GM18868 (cell line): ENCODE measurements around the gene MS4A1.
"Not testable (repeated sequence)": the region's sequence is repeated elsewhere in the genome, so short reads cannot be mapped to it uniquely, and the experiment has no call there.

Experiments
- ATAC-seq: cut with Tn5 transposase; IDR thresholded peaks from one replicate; pipeline ENCODE4 v1.9.1; 2021; ENCODE audit warnings: mild to moderate bottlenecking, moderate library complexity; ENCODE audit not compliant: unreplicated experiment

MS4A1 gene

DNA sequence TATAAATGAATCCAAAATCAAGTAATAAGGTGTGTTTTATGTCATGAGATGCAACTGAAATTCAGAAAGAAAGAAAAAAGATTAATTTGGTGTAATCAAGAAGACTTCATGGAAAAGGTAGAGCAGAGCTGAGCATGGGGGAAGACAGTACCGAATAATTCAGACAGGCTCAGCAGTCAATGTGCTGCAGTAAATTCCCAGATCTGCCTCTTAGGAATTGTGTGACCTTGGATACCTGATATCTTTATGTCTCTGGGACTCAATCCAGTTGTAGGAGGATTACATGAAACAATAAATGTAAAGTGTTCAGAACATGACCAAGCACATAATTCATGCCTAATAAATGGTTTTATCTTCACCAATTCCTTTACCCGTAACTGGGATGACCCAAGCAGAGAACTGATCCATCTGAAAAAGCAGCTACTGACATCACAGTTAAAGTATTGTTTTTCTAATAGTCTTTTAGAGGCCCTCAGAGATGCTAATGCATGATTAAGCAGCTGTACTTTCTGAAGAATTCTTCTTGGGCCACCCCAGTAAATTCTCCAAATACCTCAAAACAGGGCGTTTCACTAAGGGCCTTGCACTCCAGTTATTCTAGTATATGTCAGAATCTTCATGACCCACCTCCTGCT is 44.7 kb downstream of the MS4A1 start:
- no peak for ATAC-seq

DNA sequence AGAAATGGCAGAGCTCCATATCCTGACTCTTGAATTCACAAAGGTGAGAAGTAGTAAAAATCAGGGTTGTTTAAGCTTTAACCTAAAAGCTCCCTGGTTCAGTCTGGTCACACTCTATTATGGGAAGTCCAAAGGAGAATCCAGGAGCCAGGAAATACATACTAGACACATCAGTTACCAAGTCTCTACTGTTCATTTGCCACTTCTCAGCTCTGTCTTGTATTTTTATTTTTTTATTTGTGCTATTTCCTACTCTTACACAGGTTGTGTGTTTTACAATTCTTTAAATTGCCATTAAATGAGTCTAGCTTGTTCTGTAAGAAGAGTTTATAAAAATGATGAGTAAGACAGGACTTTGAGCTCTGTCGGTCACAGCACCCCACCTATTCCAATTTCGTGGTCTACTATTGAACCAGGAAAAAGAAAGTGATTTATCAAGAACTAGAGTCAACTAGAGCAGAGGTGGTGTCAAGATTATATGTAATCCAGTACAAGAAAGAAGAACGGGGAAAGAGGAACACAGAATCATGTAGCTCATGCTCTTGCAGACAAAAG is 46.7 kb downstream of the MS4A1 start:
- ATAC-seq, result no peak

DNA sequence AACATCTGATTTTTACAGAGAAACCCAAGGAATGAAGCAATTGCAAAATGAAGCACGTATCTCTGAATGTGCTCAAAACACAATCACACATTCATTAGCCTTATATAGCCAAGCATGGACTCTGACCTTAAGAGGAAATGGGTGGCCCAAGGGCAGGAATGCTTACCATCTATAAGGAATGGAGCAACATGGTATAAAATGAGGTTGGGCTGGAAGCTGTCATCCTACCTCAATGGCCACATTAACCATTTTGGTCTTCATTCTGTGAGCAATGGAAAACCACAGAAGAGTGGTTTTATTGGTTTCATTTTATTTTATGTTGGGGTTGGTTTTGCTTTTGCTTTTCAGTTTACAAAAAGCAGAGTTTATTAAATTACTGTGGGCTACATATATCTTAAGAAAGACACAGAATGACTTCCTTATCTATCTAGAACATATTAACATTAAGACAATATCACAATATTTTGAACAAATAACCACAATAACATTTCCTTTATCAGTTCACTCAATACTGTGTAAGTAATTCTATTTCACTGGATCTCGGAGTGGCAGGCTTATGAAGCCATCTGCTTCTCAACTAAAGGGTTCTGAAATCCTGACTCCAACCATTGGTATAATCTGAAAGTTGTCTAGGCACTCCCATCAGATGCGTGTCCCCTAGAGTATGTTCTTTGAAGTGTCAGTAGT is 48.7 kb downstream of the MS4A1 start:
- ATAC-seq, result no peak

DNA sequence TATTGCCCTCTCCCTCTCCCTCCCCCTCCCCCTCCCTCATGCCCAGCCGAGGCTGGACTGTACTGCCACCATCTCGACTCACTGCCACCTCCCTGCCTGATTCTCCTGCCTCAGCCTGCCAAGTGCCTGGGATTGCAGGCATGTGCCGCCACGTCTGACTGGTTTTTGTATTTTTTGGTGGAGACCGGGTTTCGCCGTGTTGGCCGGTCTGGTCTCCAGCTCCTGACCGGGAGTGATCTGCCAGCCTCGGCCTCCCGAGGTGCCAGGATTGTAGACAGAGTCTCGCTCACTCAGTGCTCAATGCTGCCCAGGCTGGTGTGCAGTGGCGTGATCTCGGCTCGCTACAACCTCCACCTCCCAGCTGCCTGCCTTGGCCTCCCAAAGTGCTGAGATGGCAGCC is 54.0 kb downstream of the MS4A1 start:
- ATAC-seq, result not testable (repeated sequence)

DNA sequence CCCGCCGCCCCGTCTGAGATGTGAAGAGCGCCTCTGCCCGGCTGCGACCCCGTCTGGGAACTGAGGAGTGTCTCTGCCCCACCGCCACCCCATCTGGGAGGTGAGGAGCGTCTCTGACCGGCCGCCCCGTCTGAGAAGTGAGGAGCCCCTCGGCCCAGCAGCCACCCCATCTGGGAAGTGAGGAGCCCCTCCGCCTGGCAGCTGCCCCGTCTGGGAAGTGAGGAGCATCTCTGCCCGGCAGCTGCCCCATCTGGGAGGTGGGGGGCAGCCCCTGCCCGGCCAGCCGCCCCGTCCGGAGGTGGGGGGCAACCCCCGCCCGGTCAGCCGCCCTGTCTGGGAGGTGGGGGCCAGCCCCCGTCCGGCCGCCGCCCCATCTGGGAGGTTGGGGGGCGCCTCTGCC is 54.6 kb downstream of the MS4A1 start:
- ATAC-seq, result not testable (repeated sequence)

DNA sequence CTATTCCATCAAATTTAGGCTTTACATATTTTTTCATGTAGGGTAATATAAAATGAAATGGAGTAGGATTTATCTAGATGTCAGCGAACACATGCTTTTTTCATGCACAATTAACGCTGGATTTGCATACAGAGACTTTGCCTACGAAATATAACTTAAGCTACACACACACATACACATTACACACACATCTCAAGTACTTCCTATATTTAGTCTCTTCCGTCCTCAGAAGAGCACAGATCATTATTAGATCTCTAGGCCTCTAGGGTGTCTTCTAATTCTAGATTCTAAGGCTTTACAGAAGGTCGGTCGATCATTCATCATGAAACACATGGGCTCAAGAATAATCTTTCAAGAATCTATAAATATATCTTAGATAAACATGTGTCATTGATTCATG is 55.7 kb downstream of the MS4A1 start:
- no peak for ATAC-seq

DNA sequence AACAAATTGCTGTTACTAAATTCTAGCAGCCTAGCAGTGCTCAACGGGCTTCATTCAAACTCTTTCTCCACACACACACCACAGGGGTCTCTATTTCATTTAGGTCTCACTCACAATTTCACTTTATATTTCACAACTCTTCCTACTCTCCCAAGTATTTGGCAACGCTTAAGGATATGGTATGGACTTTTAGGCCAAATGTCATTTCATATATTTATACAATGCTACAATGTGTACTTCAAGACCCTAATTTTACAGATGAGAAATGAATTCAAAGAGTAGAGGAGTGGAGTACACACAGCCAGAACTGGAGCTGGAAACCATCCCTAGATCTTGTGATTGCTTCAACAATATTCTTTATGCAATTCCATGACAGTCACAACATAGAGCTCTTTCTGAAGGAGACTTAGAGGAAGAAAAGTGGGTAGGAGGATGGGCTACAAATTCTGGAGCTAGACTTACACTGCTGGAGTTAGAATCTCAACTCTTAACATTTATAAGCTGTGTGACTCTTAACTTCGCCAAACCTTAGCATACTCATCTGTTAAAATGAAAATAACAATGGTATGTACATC is 57.1 kb downstream of the MS4A1 start:
- ATAC-seq, result no peak

DNA sequence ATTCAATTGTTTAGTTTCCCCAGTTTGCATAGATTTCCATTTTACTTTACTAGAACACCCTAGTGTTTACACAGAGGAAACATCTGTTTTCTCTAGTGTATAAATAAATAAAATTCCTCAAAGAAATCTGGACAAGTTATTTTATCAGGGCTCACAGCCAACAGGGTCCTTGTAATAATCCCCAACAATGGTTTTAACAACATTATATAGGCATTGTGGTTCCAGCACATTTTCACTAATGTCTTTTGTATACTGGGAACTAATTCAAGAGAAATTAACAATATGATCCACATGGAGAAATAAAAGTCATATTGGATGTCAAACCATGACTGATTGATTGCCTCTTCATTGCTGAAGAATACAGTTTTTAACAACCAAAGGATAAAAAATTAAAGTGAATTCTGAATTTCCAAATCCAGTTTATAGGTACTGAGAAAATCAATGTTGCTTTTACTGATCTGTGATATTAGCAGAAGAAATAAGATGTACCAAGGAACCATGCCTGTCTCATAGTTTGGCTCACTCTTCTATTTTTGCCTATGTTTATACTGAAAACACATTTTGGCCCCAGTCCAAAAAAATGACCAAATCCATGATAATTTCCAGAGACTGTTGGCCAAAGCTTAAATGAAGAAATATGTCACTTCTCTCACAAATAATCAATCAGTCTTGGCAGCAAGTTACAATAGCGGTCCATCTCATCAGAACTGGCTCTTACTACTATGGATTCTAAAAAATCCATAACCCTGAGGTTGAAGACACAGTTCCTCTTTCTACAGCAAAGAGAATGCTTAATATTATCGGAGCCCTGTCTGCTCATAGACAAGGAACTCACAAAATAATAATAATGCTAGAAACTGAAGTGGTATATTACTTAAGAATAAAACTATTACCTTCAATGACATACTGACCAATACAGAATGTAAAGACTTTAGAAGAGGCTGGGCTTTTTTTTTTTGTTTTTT is 58.1 kb downstream of the MS4A1 start:
- no peak for ATAC-seq

DNA sequence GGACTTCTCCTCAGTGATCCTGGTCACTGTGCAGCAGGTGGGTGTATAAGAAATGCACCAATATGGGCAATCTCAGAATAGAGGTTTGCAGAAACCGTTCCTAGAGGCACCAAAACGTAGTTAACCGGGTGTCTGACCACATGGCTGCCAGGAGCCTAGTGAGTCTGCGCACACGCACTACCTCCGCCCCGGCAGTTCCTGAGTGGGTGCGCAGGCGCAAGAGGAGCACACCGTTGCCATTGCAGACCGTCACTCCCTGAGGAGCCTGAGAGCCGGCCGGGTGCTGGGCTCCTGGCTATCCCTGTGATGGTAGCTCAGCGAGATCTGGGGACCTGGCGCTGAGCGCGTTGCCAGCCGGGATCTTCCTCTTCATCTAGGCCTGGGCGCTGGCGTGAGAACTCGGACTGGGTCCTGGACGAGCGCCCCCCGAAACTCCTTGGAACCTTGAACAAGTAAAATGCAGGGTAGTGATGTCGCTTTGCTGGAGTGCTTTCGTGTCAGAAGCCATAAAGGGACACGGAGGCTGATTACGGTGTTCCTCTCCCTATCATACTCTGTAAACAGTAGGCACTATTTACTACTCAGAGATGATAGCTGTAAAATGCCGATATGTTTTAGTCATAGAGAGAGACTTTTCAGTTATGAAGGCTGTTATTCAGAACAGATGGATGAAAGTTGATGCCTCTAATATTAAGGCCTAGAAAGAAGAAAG is 59.7 kb downstream of the MS4A1 start, which contains the start of gene MS4A13:
MS4A13 (plus strand) TSS at position 249 of the 712 bp plus-strand sequence. CDS start 2,692 bp downstream, outside the sequence.
- no peak for ATAC-seq
